MM.1S (cell line): ENCODE measurements around the gene RIPOR2.

Experiments
- DNase-seq: peaks from one replicate; pipeline ENCODE4 v3.0.0-alpha.2; 2015
- H2AFZ ChIP-seq: fragments of 300-600 bp; sonication (generic); 2 replicates; pipeline ENCODE4 v1.6.0; 2016; ENCODE audit warnings: antibody characterized with exemption, low read length
- H3F3A ChIP-seq: fragments of 300-600 bp; sonication (generic); 2 replicates; pipeline ENCODE4 v1.6.1; 2016; ENCODE audit warnings: mild to moderate bottlenecking, antibody characterized with exemption, low read length, moderate library complexity, mixed read lengths; ENCODE audit not compliant: insufficient read depth
- H3K27ac ChIP-seq: fragments of 300-600 bp; sonication (generic); 2 replicates; pipeline ENCODE4 v1.5.1; 2016; ENCODE audit warnings: mild to moderate bottlenecking, low read length
- H3K27me3 ChIP-seq: fragments of 300-600 bp; sonication (generic); replicated peaks from 2 replicates; pipeline ENCODE4 v1.6.0; 2016; ENCODE audit warnings: low read length; ENCODE audit not compliant: insufficient read depth
- H3K36me3 ChIP-seq: fragments of 300-600 bp; sonication (generic); replicated peaks from 2 replicates; pipeline ENCODE4 v1.6.1; 2016; ENCODE audit warnings: mild to moderate bottlenecking, low read length, mixed read lengths; ENCODE audit not compliant: insufficient read depth
- H3K4me1 ChIP-seq: fragments of 300-600 bp; sonication (generic); 2 replicates; pipeline ENCODE4 v1.6.1; 2016; ENCODE audit warnings: low read length, mixed read lengths
- H3K4me2 ChIP-seq: fragments of 300-600 bp; sonication (generic); 2 replicates; pipeline ENCODE4 v1.6.0; 2016; ENCODE audit warnings: low read depth, low read length
- H3K4me3 ChIP-seq: fragments of 300-600 bp; sonication (generic); 2 replicates; pipeline ENCODE4 v1.5.1; 2016; ENCODE audit warnings: low read length, mixed read lengths
- H3K79me2 ChIP-seq: fragments of 300-600 bp; sonication (generic); 2 replicates; pipeline ENCODE4 v1.6.1; 2016; ENCODE audit warnings: mixed run types, low read length, mixed read lengths
- H3K9ac ChIP-seq: fragments of 300-600 bp; sonication (generic); 2 replicates; pipeline ENCODE4 v1.6.1; 2016; ENCODE audit warnings: low read length, mixed read lengths
- H3K9me2 ChIP-seq: fragments of 300-600 bp; sonication (generic); replicated peaks from 2 replicates; pipeline ENCODE4 v1.6.1; 2016; ENCODE audit warnings: mild to moderate bottlenecking, low read length, mixed read lengths; ENCODE audit not compliant: insufficient read depth
- H3K9me3 ChIP-seq: fragments of 300-600 bp; sonication (generic); replicated peaks from 2 replicates; pipeline ENCODE4 v1.6.1; 2016; ENCODE audit warnings: mild to moderate bottlenecking, low read length, mixed read lengths; ENCODE audit not compliant: insufficient read depth
- H4K20me1 ChIP-seq: fragments of 300-600 bp; sonication (generic); 2 replicates; pipeline ENCODE4 v1.6.1; 2016; ENCODE audit warnings: mild to moderate bottlenecking, low read length, moderate library complexity, mixed read lengths; ENCODE audit not compliant: insufficient read depth
- EZH2 ChIP-seq: fragments of 300-600 bp; sonication (generic); optimal IDR thresholded peaks from 2 replicates; pipeline ENCODE3; 2017; ENCODE audit warnings: low read depth, mild to moderate bottlenecking, antibody characterized with exemption, low read length, mixed read lengths
- EZH2phosphoT487 ChIP-seq: fragments of 300-600 bp; sonication (generic); IDR thresholded peaks from 2 replicates; pipeline ENCODE4 v1.6.1; 2018; ENCODE audit warnings: antibody characterized with exemption, low read length
- TF ChIP-seq, protein P1 (sequence below): fragments of 300-600 bp; sonication (generic); IDR thresholded peaks from 2 replicates; pipeline ENCODE4 v1.5.1; 2016; ENCODE audit warnings: antibody characterized with exemption, low read length, mixed read lengths

Gene RIPOR2

DNA sequence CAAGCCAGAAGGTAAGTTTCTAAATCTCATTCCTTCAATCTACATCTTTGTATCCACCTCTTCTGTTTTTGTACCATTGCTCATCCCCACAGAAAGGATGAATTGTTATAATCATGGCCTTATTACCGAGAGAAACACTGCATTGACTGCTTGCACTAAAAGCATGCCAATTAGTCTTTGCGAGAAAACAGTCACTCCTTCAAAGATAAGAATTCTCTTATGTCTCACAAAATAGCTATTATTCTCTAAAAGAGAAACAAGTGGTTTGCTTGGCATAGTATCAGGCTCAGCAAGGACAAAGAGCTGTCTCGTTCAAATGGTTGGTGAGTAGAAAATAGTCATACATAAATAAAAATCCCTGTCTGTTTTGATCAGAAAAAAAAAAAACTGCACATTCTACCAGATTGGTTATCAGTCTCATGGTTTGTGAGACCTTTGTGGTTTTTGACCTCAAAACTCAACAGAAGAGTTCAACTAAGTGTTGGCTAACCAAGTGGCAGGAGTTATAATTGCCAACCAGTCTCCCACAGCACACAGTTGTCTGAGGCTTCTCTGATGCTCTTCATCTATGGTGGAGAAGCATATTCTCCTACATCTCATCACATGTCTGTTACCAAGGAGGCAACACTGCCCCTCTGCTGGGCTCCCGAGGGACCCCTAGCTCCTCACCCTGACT is 101.9 kb downstream of the RIPOR2 start:
- Histone ChIP-seq H4K20me1 (no peaks in the 10 kb centered on the region), H3K9me2 (no peaks in the 10 kb centered on the region), H3K9me3 (no peaks in the 10 kb centered on the region), H3K4me3 (no peak overlapping the region), H3K27me3 (no peaks in the 10 kb centered on the region), H3K36me3 (no peaks in the 10 kb centered on the region), H3K79me2 (no peaks in the 10 kb centered on the region), H3F3A (peaks cover 2% of the 10 kb centered on the region; the same call in 1 of the 2 replicates), H3K27ac (no peak overlapping the region), H3K4me1 (no peaks in the 10 kb centered on the region), H3K9ac (no peak overlapping the region), H3K4me2 (no peak overlapping the region), H2AFZ (no peak overlapping the region)
- TF ChIP-seq EZH2 (no peak), EZH2phosphoT487 (no peak)
- TF ChIP-seq, protein P1, sequence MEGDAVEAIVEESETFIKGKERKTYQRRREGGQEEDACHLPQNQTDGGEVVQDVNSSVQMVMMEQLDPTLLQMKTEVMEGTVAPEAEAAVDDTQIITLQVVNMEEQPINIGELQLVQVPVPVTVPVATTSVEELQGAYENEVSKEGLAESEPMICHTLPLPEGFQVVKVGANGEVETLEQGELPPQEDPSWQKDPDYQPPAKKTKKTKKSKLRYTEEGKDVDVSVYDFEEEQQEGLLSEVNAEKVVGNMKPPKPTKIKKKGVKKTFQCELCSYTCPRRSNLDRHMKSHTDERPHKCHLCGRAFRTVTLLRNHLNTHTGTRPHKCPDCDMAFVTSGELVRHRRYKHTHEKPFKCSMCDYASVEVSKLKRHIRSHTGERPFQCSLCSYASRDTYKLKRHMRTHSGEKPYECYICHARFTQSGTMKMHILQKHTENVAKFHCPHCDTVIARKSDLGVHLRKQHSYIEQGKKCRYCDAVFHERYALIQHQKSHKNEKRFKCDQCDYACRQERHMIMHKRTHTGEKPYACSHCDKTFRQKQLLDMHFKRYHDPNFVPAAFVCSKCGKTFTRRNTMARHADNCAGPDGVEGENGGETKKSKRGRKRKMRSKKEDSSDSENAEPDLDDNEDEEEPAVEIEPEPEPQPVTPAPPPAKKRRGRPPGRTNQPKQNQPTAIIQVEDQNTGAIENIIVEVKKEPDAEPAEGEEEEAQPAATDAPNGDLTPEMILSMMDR: no peak
- no peak for DNase-seq

DNA sequence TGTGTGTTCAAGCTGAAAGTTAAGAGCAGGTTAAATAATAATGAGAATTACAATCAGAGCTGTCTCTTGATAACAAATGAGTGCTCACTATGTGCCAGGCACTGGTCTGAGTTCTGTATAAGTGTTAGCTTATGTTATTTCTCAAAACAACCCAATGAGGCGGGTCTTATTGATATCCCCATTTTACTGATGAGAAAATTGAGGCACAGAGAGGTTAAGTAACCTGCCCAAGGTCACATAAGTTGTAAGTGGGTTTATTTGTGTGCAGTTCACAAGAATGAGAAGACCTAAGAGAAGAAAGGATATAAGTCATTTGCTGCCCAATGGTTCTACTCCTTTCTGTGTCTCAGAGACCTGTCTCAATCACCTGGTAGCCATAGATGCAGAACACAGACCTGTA is 103.0 kb downstream of the RIPOR2 start:
- Histone ChIP-seq H3K4me2 (no peak overlapping the region), H2AFZ (no peak overlapping the region), H3K4me3 (no peak overlapping the region), H3K4me1 (no peaks in the 10 kb centered on the region), H3K9me3 (no peaks in the 10 kb centered on the region), H3F3A (no peaks in the 10 kb centered on the region), H3K27me3 (no peaks in the 10 kb centered on the region), H3K27ac (no peak overlapping the region), H3K9me2 (no peaks in the 10 kb centered on the region), H3K9ac (no peak overlapping the region), H4K20me1 (no peaks in the 10 kb centered on the region), H3K79me2 (no peaks in the 10 kb centered on the region), H3K36me3 (no peaks in the 10 kb centered on the region)
- TF ChIP-seq, protein P1: no peak
- no peak for TF ChIP-seq EZH2phosphoT487
- TF ChIP-seq EZH2: no peak
- no peak for DNase-seq

DNA sequence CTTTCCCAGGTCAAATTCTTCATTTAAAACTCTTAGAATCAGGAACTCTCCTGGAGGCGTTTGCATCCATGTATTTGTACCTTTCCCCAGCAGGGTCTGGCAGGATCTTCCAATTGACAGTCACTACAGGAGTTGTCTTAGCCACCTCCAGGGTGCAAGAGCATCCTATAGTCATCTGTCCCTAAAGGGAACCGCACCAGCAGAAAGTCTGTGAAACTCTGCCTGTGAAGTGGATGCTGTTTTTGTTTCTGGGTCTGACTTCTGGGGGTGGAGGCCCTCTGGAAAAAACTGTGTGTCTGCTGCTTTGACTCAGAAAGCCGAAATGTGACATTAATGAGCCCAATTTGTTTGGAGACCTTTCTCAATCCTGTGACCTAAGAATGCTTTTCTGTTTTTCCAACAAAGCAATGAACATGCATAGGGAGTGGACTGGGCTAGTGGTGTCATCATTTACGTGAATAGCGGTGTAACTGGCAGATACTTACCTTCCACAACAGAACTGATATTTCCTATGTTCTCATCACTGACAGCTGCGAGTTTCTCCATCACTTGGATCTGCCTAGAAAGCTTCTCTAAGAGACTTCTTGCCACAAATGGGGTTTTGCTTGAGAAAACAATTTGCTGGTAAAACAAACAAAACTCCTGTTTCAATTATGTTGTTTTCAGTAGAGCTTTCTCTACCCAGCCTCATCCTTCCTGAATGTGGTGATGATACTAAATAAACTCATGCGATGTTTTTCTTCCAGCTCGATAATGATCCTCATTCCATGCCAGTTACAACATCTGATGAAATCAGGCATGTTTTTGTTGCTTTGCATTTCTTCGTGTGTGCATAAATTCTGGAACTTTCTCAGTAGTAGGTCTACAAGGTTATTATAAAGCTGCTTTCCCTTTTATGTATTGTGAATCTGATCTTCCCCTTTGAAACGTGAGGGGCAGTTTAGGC is 103.7 kb downstream of the RIPOR2 start:
- no peaks in the 10 kb centered on the region for H3K9me2 ChIP-seq
- no peak overlapping the region for H3K4me3 ChIP-seq
- no peaks in the 10 kb centered on the region for H3F3A ChIP-seq
- H3K27me3 ChIP-seq: no peaks in the 10 kb centered on the region
- no peaks in the 10 kb centered on the region for H3K9me3 ChIP-seq
- H3K9ac ChIP-seq: no peak overlapping the region
- H3K36me3 ChIP-seq: no peaks in the 10 kb centered on the region
- no peaks in the 10 kb centered on the region for H3K79me2 ChIP-seq
- TF ChIP-seq, protein P1: no peak
- no peak for TF ChIP-seq EZH2
- TF ChIP-seq EZH2phosphoT487: no peak
- no peak overlapping the region for H3K4me2 ChIP-seq
- no peaks in the 10 kb centered on the region for H3K4me1 ChIP-seq
- H3K27ac ChIP-seq: no peak overlapping the region
- H4K20me1 ChIP-seq: no peaks in the 10 kb centered on the region
- no peak for DNase-seq
- no peak overlapping the region for H2AFZ ChIP-seq
